CD1c-positive myeloid dendritic cell (primary cell): ENCODE results near the gene FERMT3.
A peak's percentile ranks its signal among the peaks of the same experiment; 100 is the strongest.

ENCODE experiments used
- DNase-seq: peaks from one replicate; pipeline ENCODE4 v3.0.0-alpha.2; 2016; ENCODE audit errors: extremely low spot score

FERMT3 gene

DNA sequence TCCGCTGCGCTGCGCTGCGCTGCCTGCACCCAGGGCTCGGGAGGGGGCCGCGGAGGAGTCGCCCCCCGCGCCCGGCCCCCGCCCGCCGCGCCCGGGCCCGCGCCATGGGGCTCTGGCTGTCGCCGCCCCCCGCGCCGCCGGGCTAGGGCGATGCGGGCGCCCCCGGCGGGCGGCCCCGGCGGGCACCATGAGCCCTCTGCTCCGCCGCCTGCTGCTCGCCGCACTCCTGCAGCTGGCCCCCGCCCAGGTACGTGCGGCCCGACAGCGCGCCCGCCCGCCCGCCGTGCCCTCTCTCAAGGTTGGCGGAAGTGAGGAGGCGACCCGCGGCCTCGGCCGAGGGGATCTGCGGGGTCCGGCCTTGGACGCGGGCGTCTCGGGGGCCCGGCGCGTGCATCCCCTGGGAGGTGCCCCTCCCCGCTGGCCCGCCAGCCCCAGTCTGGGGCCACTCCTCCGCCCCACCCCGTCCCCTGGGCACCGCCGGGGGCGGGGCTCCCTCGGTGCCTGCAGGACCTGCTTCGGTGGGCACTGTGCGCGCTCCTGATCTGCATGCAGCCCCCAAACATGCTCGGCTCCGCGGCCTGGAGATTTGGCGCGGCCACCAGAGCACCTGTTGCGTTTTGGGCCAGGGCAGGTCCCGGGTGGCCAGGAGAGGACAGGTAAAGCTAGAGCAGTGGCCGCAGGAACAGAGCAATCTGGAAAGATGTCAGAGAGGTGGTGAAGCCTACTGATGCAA lies 28.3 kb downstream of the FERMT3 start:
- DNase-seq = peak; percentile 56

DNA sequence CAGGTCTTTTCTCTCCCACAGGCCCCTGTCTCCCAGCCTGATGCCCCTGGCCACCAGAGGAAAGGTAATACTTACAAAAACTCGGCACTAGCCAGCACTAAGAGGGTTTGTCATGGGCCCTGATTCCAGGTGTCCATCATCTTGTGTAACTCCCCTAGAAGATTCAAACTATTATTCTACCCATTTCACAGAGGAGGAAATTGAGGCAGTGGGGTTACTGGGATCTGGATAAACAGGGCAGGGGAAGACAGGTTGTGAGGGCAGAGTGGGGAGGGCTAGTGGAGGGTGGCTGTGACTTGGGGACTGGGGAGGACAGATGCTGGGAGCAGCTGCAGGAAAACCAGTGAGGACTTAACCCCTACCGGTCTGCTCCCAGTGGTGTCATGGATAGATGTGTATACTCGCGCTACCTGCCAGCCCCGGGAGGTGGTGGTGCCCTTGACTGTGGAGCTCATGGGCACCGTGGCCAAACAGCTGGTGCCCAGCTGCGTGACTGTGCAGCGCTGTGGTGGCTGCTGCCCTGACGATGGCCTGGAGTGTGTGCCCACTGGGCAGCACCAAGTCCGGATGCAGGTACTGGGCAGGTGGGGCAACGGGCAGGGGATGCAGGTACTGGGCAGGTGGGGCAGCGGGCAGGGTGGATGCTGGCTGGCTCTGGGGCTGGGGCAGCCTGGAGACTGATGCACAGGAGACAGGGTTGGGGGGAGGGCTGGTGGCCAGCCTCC lies 29.1 kb downstream of the FERMT3 start:
- no peak for DNase-seq

DNA sequence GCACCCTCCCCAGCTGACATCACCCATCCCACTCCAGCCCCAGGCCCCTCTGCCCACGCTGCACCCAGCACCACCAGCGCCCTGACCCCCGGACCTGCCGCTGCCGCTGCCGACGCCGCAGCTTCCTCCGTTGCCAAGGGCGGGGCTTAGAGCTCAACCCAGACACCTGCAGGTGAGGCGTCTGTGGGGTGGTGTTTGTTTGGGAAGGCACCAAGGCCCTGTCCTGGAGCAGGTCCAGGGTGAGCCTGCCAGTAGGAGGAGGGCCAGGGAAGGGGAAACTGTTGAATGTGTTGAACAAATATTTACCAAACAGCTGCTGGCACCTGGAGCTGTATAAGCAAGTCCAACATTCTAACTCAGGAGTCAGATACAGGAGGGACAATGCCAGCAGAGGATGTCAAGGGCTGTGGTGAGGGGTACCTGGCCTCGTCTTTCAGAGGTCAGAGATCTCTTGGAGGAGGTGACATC lies 31.0 kb downstream of the FERMT3 start:
- DNase-seq = no peak

DNA sequence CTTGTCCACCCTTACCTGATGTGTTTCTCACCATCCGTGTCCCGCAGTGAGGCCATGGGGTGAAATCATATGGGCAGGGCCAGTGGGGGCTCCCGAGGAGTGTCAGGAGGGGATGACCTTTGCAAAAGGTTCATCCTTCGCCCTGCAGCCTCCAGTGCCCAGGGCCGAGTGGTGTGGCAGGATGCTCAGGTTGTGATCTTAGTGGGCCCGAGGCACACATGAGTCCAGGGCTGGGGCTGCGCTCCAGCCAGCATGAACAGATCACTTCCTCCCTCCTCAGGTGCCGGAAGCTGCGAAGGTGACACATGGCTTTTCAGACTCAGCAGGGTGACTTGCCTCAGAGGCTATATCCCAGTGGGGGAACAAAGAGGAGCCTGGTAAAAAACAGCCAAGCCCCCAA lies 31.6 kb downstream of the FERMT3 start:
- no peak for DNase-seq

DNA sequence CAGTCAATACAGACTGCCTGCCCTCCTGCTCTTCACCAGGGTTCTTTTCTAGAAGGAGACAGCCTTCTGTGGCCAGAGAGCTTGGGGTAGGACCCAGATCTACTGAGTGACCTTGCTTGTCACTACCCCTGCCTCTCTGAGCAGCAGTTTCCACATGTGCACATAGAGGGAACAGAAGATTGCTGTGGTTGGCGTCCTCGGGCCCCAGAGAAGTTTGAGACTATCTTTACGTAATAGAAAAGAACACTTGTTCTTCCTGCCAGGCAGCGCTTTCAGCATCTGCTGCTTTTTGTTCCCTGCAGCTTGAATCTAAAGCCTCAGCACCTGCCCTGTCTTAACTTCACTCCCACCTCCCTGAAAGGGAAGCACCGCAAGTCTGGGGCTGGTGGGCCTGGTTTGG lies 32.5 kb downstream of the FERMT3 start:
- peak; percentile 62 for DNase-seq

DNA sequence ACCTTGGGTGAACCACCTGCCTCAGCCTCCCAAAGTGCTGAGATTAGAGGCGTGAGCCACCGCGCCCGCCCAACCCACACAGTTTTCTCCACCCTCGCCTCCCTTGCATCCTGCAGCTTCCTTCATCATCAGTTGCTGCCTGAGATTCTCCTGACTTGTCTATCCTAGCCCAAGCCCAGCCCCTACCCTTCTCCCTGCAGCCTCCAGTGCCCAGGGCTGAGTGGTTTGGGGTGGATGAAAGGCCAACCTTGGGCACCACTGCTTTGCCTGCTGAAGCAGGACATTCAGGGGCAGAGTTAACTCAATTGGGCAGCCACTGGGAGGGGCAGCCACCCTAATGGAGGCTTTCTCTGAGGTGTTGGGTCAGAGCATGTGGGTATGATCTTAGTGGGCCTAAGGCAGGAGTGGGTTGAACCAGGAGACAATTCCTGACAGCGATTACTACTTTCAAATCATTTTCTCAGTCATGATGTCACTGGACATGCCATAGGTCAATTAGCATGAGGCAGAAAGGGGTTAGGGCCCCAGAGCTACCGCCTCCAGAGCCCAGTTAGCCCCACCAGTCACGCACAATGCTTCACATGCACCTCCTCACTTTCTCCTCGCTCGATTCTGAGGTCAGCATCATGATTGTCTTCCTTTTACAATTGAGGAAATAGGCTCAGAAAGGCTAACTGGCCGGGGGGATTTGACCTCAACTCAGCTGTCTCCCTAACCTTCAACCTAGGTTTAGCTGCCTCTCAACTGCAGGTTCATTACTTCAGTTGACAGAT lies 33.3 kb downstream of the FERMT3 start:
- peak; percentile 97 for DNase-seq

DNA sequence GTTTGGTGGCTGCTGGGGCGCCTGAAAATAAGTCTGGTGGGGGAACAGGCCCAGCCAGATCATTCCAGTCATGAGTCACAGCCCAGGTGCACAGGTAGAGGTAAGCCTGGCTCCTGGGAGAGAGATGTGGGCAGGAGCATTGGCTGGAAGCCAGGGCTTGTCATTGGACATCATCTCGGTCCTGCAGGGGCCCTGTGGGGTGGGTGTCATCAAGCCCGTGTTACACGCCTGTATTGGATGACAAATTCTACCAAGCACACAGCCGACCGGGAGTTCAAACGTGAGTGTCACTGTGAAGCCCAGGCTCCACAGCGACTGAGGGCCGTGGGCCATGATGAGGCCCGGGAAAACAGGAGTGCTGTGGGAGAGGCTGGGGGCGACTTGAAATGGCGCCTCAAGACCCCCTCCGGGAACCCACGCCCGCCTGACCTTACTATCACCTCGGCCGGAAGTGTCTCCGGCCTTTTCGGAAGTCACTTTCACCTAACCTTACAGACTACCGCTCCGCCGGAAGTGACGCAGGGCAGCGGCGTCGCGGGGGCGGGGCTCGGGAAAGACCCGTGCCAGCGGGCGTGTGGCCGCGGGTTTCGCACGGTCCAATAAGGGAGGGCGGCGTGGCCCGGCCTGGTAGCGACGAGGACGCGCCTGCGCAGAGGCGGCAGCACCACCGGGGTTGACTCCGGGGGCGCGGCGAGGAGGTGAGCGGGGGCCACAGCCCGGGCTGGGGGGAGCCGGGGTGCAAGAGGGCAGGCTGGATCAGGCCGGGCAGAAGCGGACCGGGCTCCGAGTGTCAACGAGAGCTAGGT lies 34.1 kb downstream of the FERMT3 start, which contains the start of gene FKBP2:
TSS of gene FKBP2 (plus strand) at position 661 of the 806 bp plus-strand sequence. CDS start 1,293 bp downstream, outside the sequence.
- peak; percentile 99 for DNase-seq

DNA sequence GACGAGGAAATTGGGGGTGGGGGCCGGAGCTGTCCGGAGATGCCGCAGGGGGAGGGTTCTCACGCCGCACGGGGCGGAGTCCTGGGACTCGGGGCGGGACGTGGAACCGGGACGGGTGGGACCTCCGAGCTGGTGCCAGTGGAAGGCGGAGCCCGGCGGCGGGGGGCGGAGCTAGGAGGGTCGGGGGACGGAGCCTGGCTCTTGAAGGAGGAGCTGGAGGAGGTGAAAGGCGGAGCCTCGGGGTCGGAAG lies 34.6 kb downstream of the FERMT3 start:
- DNase-seq = peak; percentile 99

DNA sequence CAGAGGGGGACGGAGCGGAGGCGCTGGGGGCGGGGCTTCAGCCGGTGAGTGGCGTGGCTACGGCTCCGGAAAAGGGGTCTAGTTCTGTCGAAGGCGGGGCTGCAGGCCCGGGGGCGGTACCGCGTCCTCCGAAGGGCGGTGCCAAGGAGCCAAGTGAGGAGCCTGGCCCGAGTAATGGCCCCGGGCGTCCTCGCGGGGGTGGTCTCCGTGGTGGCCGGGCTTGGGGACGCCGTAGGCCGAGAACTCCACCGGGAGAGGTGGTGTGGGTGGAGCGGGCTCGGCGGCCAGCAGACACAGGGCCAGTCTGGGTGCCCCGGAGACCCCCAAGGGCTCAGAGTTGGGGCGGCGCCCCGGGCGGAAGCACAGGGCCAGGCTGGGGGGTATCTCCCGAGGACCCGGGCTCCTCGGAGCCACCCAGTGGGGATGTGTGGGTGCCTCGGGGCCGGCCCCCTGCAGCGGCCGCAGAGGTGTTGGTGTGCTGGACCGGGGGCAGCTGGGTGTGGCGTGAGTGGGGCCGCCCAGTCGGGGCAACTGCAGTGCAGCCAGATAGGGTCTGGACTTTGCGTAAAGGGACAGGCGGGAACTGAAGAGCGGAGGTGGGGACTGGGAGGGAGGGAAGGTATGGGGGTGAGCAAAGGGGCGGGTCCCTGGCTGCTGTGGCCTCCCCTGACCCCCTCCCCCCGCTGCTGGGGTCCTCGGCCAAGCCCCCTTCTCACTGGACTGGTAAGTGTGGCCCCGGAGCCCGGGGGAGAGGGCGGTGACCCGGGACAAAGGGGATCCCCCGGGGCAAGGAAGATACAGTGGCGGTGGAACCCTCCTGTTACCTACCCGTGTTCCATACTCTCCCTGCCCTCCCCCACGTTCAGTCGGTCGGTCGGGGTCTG lies 35.2 kb downstream of the FERMT3 start:
- peak; percentile 39 for DNase-seq

DNA sequence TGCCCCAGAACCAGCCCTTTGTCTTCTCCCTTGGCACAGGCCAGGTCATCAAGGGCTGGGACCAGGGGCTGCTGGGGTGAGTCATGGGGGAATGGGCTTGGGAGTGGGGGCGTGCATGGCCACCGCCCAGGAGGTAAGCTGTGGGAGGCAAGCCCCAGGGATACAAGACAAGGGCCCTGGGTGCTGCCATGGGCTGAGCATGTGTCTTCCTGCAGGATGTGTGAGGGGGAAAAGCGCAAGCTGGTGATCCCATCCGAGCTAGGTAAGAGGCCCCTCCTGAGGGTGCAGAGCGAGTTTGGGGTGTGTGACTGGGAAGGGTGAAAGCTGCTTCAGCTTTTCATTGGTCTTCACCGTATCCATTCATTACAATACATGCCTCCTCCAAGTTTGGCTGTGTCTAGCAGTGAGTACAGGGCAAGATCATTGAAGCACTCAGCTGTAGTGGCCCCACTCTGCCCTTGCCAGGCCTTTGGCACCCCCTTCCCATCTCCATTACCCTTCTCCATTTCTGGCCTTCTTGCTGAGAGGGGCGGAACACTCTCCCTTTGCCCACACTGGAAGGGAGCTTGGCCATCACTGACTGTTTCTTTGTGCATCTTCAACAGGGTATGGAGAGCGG lies 36.8 kb downstream of the FERMT3 start:
- DNase-seq = no peak

DNA sequence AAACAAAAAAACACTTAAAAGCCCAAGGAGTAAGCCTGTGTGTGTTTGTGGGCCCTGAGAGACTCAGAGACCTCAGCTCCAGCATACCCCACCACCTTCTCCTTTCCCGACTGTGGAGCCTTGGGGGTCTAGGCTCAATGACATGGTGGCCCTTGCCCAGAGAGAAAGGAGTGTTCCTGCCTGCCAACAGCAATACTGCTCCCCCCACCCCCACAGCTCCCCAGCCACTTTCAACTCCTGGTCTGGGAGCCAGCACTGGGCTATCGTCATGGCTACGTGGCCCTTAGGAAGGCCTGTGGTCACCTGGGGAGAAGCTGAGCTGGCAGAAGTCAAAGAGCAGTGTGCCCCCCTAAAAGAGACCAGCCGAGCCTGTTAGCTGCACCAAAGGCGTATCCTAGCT lies 37.6 kb downstream of the FERMT3 start:
- no peak for DNase-seq

DNA sequence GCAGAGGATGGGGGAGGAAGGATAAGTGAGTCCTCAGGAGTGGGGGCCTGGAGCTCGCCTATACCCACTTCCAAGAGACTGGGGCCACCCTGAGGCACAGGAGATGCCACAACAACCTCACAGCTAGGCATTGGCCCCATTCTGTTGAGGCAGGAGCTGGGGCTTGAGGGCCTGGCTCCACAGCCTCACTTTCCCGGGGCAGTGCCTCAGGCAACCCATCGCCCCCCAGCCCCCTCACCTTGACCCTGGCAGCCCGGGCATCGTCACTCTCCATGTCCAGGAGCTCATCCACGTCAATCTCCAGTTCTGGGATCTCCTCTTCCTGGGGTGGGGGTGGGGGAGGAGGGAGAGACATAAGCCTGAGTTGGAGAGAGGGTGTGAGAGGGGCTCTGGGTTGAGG lies 38.4 kb downstream of the FERMT3 start:
- no peak for DNase-seq

DNA sequence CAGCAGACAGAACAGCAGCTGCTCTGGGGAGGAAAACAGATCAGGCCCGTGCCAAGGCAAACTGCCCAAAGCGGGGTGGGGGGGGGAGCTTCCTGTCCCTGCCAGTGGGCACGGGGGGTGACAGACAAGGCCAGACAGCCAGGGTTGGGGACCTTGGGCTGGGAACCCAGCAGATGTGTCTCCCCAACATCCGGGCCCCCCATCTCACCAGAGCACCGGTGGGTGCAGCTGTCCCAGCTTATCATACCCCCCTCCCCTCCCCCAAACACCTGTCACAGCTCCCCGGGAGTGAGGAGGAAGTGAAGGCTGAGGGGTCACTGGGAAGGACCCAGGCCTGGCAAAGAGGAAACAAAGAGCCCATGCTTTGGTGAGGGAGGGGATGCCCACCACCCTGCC lies 38.9 kb downstream of the FERMT3 start:
- DNase-seq = no peak

DNA sequence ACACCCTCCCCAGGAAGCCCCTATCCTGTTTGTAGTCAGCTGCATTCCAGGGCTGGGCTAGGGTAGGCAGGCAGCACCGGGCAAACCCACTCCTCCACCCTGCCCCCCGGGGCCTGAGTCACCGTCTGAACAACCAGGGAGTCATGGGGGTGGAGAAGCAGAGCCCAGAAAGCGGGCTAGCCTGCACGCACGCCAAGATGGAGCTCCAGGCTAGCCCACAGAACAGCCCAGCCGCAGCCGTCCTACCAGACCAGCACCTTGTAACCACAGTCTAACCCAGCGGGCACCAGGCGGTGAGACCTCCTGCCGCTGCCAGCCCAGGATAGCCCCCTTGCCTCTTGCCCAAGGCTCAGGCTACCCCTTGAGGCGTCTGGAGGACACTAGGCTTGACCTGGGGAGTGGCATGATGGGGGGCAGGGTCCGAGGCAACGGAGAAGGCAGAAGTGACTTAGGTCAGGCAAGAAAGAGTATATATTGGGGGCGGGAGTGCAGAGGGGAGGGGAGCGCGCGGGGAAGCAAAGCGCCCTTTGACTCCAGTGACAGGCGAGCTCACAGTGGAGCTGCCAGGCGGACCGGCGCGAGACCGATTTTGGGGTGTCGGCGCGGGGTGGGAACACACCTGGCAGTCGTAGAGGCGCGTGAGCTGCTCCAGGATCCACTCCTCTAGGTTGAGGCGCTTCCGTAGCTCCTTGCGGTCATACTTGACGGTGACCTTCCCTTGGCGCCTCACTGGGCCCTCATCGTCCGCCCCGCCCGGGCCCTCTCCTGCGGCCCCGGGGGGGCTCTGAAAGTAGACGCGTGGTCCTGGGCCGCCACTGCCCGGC lies 39.5 kb downstream of the FERMT3 start:
- peak; percentile 73 for DNase-seq

DNA sequence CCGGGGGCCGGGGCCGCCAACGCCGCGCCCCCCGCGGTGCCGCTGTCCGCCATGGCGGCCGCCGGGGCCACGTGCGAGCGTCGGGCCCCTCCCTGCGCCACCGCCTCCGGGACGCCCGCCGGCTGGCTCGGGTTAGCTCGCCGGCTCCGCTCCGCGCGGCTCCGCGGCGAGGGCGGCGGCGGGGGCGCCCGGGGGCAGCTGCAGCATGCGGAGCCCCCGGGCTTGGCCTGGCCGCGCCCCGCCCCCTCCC lies 40.0 kb downstream of the FERMT3 start:
- DNase-seq = peak; percentile 27

DNA sequence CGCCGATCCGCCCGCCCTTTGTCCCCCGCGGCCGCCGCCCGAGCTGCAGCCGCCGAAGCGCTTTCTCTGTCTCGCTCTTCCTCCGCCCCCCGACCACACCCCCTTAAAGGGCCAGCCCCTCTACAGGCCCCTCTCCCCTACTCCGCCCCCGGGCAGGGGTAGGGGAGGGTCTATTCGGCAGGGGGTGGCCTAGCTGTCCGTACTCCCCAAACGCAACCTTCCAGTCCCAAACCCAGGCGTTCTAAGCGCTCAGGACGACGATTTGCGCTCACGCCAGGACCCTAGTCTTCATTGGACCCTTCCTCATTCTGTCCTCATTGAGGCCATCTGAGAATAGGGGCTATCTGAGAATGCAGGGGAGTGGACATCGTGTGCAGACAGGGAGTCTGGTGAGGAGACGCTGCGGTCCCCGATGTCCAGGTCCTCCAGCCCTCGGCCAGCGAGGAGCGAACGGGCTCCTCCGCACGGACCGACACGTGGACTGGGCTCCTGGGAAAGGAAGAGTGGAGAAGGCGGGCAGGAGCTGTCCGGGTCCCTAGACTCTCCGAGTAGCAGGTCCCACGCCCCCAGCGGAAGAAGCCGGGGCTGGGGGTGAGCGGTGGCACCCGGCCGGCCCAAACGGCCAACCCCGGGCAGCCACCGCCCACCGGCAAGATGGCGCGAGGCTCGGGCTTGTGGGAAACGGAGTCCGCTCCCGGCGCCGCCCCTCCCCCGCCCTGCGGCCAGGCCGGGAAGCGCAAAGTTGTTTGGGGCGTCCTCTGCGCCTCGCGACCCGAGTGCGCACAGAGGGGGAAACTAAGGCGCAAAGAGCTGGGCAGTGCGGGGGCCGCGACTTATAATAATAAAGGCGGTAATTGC lies 40.6 kb downstream of the FERMT3 start, which contains the start of gene PPP1R14B:
TSS of gene PPP1R14B (minus strand) at position 73 of the 858 bp plus-strand sequence. CDS start 270 bp downstream, outside the sequence.
- DNase-seq = peak; percentile 91

DNA sequence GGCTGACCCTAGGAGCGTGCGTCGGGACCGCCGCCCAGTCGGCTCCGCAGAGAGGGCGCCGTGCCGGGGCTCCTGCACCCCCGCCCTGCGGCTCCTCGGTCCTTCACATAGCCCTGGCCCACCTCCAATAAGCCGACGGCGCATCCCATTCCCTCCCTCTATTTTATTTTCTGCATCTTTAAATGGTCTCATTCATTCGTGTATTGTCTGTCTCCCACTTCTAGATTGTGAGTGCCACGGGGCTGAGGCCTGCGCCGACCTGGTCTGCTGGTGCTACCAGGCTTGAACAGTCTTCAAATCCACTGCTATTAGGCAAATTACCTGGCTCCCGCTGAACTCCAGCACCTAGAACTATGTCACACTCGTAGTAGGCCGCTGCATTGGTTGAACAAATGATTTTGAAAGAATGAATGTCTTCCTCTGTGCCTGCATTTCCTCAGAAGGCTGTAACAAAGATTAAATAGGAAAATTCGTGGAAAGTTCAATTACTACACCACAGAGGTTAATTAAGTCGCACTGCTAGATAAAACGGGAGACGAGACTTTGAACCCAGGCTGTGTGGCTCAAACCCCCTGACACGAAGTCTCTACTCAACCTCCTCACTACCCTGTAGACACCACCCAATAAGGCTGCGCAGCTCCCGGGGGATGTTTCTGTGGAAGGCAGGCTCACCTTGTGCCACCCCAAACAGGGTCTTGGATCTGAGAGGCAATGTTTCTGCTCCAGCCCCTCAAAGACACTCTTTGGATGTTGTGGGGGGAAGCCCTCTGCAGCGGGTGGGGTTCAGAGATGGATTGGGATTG lies 41.4 kb downstream of the FERMT3 start:
- no peak for DNase-seq

DNA sequence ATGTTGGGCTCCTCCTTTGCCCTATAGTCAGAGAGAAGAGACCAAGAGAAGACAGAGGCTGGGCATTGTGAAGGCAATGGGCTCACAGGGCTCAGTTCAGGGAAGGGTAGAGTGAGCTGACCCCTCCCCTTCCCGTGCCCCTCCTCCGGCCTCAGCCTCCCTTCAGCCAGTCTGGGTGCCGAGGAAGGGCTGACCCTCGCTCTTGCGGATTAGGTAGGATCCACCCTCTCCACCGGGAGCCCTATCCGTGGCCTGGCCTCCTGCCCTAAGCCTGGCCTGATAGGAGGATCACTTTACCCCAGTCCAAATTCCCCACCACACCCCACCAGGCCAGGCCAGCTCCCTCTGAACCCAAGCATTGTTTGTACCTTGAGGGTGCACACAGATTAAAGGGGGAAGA lies 42.1 kb downstream of the FERMT3 start:
- no peak for DNase-seq
